HEK293T (cell line): ENCODE data around the gene CHST11.

Source experiments
- ARNT ChIP-seq: fragments of 450-650 bp; IDR thresholded peaks from 2 replicates; pipeline ENCODE4 v1.6.1; 2017; ENCODE audit warnings: mild to moderate bottlenecking
- BHLHE40 ChIP-seq: fragments of 450-650 bp; IDR thresholded peaks from 2 replicates; pipeline ENCODE4 v1.6.1; 2016; ENCODE audit warnings: mild to moderate bottlenecking, moderate library complexity, borderline replicate concordance
- ELF4 ChIP-seq: fragments of 450-650 bp; IDR thresholded peaks from 2 replicates; pipeline ENCODE4 v1.6.1; 2017; ENCODE audit warnings: antibody characterized with exemption
- FOXA1 ChIP-seq: fragments of 450-650 bp; IDR thresholded peaks from 2 replicates; pipeline ENCODE4 v1.6.1; 2016; ENCODE audit warnings: mild to moderate bottlenecking
- FOXK2 ChIP-seq: fragments of 450-650 bp; IDR thresholded peaks from 2 replicates; pipeline ENCODE4 v1.6.1; 2016; ENCODE audit warnings: mild to moderate bottlenecking
- FOXM1 ChIP-seq: fragments of 450-650 bp; IDR thresholded peaks from 2 replicates; pipeline ENCODE4 v1.6.1; 2017; ENCODE audit warnings: mild to moderate bottlenecking, borderline replicate concordance
- L3MBTL2 ChIP-seq: fragments of 450-650 bp; conservative IDR thresholded peaks from 2 replicates; pipeline ENCODE4 v1.6.1; 2016; ENCODE audit warnings: mild to moderate bottlenecking
- LEF1 ChIP-seq: fragments of 450-650 bp; IDR thresholded peaks from 2 replicates; pipeline ENCODE4 v1.6.1; 2017; ENCODE audit warnings: mild to moderate bottlenecking, borderline replicate concordance
- NFRKB ChIP-seq: fragments of 450-650 bp; IDR thresholded peaks from 2 replicates; pipeline ENCODE4 v1.6.1; 2016; ENCODE audit warnings: mild to moderate bottlenecking, moderate library complexity
- SP1 ChIP-seq: fragments of 450-650 bp; IDR thresholded peaks from 2 replicates; pipeline ENCODE4 v1.6.1; 2017
- SUZ12 ChIP-seq: fragments of 450-650 bp; IDR thresholded peaks from 2 replicates; pipeline ENCODE4 v1.6.1; 2016; ENCODE audit warnings: mild to moderate bottlenecking
- TARDBP ChIP-seq: fragments of 450-650 bp; IDR thresholded peaks from 2 replicates; pipeline ENCODE4 v1.6.1; 2016
- ZNF384 ChIP-seq: fragments of 450-650 bp; IDR thresholded peaks from 2 replicates; pipeline ENCODE4 v1.6.1; 2016
- TF ChIP-seq, protein P1 (sequence below): fragments of 450-650 bp; IDR thresholded peaks from 2 replicates; pipeline ENCODE4 v1.6.1; 2016

DNA sequence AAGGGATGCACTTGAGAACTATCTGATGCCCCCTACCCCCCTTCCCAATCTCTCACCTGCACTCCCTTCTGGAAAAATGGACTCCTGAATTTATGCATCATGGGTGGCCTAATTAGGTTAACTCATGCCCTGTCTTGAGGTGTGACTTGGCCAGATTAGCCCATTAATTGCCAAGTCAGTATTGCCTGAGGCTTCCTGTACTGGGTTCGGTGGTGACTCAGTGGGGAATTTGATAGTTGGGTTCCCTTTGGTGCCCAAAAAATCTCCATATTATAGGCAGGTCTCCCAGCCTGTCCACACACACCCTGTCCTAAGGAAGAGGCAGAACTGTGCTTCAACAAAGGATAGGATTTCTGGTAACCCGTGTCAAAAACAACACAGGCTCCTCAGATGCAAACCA is 146.1 kb downstream of the CHST11 start:
- TF ChIP-seq FOXM1: no peak
- TF ChIP-seq ELF4: no peak
- no peak for TF ChIP-seq L3MBTL2
- no peak for TF ChIP-seq SP1
- no peak for TF ChIP-seq BHLHE40
- no peak for TF ChIP-seq FOXK2
- no peak for TF ChIP-seq NFRKB
- TF ChIP-seq TARDBP: no peak
- no peak for TF ChIP-seq SUZ12
- TF ChIP-seq, protein P1, sequence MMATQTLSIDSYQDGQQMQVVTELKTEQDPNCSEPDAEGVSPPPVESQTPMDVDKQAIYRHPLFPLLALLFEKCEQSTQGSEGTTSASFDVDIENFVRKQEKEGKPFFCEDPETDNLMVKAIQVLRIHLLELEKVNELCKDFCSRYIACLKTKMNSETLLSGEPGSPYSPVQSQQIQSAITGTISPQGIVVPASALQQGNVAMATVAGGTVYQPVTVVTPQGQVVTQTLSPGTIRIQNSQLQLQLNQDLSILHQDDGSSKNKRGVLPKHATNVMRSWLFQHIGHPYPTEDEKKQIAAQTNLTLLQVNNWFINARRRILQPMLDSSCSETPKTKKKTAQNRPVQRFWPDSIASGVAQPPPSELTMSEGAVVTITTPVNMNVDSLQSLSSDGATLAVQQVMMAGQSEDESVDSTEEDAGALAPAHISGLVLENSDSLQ: no peak
- TF ChIP-seq FOXA1: no peak
- TF ChIP-seq LEF1: no peak
- no peak for TF ChIP-seq ARNT
- TF ChIP-seq ZNF384: no peak
